DOHH2 (cell line): ENCODE results near the gene SVIL.

Experiments
- CTCF ChIP-seq: fragments of 200-600 bp; sonication (generic); IDR thresholded peaks from one replicate; pipeline ENCODE4 v1.5.1; 2014; ENCODE audit warnings: antibody characterized with exemption, mild to moderate bottlenecking, low read depth, low read length; ENCODE audit not compliant: poor library complexity, severe bottlenecking
- EZH2phosphoT487 ChIP-seq: fragments of 200-600 bp; sonication (generic); IDR thresholded peaks from 2 replicates; pipeline ENCODE4 v1.6.1; 2017; ENCODE audit warnings: borderline replicate concordance, mild to moderate bottlenecking, antibody characterized with exemption, low read length, moderate library complexity, mixed read lengths

- TF ChIP-seq CTCF (no peak), EZH2phosphoT487 (no peak)
These were observed 163.8 kb downstream of the SVIL start for GRCh38 chr10:29470843-29471543.
